ENCODE data around the gene TBC1D16.
"Not testable (repeated sequence)": the region's sequence is repeated elsewhere in the genome, so short reads cannot be mapped to it uniquely, and the experiment has no call there.

TBC1D16 gene

DNA sequence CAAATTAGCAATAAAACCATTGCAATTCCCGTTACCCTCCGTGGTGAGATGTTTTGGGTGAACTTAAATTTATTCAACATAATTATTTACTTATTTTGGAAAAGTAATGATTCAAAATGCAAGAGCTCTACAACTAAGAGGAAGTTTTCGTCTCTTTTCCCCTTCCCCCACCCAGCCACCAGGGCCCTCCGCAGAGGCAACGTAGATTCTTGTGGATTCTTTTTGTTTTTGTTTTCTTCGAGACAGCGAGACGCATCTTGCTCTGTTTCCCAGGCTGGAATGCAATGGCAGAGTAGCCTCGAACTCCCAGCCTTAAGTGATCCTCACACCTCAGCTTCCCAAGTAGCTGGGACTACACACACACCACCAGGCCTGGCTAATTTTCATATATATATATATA, 19.9 kb upstream of the TBC1D16 start:
- no peak for DNase-seq

DNA sequence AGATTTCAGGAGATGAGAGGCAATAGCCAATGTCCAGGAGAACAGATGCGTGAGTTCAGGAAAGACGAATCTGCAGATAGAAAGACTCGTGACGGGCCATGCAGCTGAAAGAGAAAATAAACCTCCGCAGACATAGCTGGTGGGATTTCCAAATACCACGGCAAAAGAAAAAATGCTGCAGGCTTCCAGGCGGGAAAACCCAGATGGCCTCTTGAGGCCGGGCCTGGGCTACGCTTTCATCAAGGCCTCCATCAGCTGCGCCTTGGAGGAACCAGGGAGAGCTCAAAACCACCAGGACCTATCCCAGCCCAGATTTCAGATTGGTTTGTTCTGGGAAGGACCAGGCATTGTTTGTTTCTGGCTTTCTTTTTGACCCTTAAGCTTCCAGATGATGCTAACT, 17.4 kb upstream of the TBC1D16 start:
- DNase-seq: no peak

DNA sequence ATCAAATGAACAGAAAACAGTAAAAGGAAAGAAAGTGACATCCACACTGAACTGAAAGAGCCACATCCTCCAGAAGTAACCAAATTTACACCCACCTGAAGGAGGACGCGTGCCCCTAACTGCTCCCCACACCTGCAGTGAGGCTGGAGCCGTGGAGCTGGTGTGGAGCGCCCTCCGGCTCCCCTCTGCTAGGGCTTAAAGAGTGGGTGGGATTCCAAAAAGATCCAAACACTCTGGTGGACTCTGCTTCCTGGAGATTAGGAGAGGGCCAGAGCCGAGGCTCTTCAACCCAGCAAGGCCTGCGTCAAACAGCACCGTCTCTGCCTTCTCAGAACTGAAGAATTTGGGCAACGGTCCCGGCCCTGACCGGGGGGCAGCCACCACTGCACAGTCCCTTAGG, 16.0 kb upstream of the TBC1D16 start:
- DNase-seq: no peak

DNA sequence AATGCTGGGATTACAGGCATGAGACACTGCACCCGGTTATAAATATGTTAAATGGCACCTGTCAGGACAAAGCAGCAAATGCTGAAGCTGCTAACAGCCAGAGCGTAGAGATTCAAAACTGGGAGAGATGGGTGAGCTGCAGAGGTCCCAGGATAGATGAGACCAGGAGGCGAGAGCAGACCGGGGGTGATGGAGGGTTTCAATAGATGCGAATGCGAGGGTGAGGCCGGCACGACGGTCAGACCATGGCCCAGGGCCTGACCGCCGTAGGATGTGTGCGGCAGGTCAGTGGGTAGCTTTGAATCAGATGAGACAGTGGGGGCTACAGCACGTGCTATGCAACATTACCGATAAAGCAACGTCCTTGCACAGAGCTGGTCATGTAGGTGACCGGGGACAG, 15.0 kb upstream of the TBC1D16 start:
- no peak for DNase-seq

DNA sequence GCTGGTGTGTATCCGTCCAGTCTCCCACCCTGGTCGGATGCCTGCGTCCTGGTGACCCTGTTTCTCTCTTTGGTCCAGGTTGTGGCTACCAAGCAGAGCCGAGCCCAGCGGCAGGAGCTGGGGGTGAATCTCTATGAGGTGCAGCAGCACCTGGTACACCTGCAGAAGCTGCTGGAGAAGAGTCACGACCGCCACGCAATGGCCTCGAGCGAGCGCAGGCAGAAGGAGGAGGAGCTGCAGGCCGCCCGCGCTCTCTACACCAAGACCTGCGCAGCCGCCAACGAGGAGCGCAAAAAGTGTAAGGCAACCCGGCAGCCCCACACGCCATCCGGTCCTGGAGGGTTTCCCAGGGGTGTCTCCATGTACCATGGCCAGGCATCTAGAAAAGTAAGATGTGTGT, 14.3 kb upstream of the TBC1D16 start:
- no peak for DNase-seq

DNA sequence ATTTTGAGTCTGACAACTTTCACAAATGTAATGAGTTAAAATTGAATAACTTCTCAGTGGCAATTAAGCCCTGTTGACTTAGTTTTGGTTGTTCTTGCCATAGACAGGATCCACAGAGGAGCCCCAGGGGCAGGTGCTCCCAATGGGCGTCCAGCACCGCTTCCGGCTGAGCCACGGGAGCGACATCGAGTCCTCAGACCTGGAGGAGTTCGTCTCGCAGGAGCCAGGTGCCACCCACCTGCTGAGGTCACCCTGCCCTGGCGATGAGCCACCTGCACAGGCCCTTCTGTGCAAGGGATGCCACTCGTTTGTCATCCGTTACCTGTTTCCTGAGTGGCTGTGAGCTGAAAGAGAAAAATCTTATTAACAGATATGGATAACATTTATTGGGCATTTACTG, 11.5 kb upstream of the TBC1D16 start:
- no peak for DNase-seq

DNA sequence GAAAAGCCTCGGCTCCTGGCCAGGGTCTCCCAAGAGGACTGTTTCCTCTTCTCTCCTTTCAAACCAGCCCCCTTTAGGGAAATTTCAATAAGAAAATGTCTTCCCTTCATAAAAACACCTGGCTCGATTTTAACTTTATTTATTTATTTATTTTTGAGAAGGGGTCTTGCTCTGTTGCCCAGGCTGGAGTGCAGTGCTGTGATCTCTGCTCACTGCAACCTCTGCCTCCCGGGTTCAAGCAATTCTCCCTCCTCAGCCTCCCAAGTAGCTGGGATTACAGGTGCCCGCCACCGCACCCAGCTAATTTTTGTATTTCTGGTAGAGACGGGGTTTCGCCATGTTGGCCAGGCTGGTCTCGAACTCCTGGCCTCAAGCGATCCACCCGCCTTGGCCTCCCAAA, 11.0 kb upstream of the TBC1D16 start:
- not testable (repeated sequence) for DNase-seq

DNA sequence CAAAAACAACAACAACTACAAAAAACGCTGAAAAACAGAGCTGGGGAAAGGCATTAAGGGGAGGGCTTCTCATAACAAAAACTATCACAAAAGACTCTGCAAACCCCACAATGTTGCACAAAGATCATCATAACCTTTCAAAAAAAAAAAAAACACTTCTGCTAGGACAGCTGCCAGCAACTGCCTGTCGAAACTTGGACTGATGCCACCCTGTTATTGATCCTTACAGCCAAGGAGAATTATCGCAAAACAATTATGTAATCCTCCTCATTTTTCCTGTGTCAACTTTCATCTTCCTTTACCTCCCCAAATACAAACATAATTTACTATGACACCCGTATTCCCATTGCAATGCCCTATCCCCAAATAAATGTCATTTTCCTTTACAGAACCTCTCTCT, 10.0 kb upstream of the TBC1D16 start:
- DNase-seq: no peak

DNA sequence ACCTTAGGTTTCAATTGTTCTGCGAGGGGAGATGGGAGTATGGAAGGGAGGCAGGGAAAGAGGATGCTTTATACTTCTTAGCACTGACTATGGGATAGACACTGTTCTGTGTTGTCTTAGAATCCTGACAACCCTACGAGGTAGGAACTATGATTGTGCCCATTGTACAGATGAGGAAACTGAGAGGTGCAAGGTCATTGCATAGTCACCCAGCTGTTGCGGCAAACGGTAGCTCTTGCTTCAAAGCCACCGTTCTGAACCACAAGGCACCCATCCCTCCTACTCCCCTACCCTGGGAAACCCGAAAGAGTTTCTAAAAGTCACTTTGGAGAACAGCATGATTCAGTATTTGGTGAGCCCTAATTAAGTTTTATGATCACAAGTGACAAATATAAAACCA, 8.3 kb upstream of the TBC1D16 start:
- no peak for DNase-seq

DNA sequence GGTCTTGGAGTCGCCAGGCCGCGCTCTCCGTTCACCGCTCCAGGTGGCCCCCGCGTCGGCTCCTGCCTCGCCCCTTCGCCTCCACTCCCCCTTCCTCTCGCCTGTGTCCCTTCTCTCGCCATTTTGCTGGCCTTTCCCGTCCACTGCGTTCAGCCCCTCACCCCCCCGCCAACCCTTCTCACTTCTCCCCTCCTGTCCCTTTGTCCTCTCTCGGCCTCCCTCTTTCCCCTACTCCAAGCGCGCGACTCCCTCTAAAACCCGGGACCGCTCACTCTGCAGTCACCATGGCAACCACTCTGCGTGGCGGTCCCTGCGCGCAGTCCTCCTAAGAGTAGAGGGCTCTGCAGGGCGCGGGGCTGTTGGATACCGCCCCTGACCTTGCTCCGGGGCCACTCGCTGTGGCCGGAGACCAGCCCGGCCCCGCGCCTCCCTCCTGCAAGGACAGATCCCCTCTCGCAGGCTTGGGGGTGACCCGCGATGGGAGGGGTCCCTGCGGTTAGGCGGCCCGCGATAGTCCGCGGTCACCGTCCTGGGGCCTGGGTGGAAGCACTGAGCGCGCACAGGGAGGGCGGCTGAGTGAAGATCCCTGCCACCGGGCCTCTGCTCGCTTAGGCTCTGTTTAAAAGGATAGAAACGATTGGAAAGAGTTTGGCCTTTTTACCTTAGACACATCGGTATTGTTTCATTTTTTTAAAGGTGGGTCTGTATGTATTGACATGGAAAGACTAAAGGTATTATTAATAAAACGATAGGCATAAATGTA, 1.2 kb upstream of the TBC1D16 start:
- DNase-seq: peak in 25 of 51 donors; percentile 41 to 73 (median 55)

DNA sequence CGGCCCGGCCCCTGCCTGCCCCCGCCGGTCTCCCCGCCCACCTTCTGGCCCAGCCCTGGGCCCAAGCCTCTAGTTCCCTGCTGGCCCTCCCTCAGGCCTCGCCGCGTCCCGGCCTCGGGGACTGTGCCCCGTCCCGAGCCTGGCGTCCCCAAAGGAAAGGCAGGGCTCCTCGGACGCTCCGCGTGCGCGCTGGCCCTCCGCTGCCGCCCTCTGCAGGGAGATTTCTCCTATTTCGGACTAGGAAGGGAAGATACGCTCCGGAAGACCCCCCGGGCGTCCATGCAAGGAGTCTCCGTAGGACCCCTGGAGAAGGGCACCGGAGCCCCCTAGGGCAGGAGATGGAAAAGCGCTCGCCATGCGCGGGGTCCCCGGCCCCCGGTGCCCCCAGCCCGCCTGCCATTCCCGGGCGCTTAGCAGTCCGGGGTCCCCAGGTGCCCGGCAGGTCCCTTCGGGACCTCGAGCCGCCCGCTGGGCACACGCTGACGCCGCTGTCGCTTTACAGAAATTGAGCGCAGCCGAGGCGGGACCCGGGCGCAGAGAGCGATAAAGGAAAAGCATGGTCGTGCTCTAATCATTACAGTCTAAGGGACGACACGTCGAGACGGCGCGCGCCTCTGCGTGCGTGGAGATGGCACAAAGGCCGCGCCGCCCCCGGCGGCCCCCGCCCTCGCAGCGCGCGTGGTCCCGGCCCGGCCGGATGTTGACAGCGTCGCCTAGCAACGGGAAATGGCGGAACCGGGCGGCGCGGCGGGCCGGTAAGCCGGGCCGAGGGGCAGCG, 454 bp upstream of the TBC1D16 start, which contains the start of gene CCDC40:
Gene CCDC40 (plus strand): TSS at position 706 of the 778 bp plus-strand sequence. CDS start 21 bp downstream, at position 727.
- peak in 49 of 51 donors; percentile 19 to 87 (median 63) for DNase-seq

DNA sequence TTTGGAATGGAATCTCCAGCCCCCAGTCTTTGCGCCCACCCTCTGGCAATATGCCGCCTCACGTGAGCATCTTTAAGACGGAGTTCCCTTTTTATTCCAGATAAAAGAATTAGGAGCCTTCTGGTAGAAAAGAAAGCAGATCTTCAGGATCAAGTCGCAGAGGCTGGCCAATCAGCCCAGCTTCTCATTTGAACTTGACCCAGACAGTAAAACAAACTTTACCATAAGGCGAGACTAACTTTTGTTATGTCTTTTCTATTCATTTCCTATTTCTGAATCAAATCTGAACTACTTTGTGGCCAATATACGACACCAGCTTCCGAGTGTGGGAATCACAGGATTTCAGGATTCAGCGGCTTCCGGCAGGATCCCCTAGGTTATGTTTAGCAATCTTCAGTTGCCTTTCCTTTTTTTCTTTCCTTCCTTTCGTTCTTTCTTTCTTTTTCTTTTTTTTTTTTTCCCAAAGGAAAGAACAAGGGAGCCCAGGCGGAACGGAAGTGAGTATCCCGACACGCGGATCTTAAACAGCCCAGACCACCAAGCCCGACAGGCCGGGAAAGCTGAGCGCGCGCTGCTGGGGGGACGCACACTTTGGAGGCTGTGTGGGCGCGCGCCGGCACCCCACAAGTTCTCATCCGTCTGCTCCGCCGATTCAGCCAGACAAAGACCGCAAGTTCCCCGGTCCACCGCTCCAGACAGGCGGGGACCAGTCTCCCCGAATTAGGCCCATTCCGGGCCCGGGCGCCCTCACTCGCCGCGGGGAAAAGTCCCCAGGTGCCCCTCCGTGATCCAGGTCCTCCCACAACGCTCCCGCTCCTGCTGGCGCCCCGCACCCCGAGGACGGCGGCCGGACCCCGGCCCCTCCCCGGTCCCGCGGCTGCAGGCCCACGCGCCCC, 633 bp downstream of the TBC1D16 start:
- peak in 5 of 51 donors; percentile 9 to 52 (median 28) for DNase-seq

DNA sequence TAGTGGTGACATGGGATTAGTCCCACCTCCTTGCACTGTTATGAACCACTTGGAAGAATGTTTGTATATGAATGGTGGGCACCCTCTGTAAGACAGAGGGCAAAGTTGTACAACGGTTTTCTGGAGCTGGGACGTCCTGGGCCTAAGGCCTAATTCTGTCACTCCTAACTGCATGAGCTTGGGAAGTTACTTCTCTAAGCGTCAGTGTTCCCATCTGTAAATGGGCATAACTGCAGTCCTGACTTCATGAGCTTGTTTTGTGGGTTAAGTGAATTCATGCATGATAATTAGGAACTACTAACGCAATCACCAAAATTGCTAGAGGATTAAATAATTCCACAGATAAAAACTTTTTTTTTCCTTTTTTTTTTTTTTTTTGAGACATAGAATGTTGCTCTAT, 1.8 kb downstream of the TBC1D16 start:
- DNase-seq: no peak

DNA sequence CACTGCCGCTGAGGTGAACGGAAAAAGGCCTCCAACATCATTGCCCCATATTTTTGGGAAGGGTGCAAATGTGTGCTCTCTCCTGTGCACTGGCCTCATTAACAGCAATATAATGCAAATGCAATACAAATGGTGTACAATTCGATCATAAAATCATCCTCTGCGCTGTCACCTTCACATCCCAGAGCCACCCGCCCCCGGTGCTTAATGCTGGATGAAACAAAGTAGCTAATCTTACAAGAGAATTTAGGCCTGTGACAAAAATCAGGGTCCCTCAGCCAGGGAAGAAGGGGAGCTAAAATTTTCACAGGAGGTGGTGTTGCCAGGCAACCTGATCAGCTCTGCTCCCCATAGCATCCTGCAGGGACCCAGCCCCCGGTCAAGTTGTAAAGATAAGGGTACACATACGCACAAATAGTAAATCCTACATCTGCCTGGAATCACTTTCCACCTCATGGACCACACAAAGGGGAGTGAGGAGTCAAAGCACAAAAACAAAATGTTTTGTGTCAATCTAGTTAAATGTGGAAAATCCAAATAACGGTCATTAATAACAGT, 3.0 kb downstream of the TBC1D16 start:
- peak in 1 of 51 donors; percentile 21 for DNase-seq

DNA sequence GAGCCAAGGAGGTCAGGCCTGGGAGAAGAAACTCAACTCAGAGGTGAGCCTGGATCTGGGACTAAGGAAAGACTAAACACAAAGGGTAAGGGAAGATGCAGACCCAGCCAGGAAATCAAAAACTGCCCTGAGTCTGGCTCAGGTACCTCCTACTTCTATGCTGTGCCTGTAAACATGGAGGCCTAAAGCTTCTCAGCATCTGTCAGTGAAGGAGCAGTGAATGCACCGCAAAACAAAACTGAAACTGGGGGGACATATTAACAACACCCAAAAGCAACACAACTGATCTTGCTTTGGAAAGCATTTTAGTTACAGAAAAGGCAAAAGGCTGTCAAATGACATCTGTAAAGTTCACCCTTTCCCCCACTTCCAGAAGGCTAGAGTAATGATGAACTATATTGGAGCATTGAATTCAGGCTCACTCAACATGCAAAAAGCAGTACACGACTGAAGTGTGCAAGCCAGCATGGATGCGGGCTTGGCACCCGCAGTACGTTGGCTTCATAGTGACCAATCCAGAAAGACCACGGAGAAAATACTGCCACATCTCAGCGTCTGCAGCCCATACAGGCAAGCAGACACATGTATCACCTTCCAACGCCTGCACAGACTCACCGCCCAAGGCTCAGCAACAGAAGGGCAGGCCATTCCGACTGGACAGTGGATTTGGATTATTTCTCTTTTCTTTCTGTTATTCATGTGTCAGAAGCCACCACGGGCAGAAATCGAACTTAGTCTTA, 3.8 kb downstream of the TBC1D16 start:
- no peak for DNase-seq

DNA sequence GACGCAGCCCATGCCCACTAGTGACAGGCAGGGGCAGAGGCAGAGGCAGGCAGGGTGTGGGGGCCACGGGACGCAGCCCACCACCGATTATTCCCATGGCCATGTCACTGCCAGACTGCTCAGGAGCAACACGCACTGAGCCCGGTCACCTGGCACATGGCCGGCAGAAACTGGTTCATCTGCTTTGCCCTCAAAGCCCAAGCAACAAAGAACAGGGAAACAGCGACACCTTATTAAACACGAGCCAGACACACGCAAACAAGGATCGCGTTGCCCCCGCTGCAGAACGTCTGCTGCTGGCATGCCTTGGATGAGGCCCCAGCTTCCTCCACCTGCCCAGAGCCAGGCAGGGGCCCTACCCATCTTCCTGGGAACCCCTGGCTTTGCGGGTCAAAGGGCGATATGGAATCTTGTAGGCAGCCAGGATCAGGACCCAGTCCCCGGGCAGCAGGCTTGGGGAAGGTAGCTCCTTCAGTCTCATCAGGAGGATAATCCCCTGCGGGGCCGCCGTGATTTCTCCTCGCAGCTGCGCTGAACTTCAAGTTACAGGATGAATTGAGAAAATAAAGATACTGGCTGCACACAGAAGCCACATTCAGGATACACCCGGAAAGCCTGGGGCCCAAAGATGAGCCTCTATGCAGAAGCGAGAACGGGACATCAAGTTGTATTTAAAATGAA, 4.8 kb downstream of the TBC1D16 start:
- DNase-seq: no peak

DNA sequence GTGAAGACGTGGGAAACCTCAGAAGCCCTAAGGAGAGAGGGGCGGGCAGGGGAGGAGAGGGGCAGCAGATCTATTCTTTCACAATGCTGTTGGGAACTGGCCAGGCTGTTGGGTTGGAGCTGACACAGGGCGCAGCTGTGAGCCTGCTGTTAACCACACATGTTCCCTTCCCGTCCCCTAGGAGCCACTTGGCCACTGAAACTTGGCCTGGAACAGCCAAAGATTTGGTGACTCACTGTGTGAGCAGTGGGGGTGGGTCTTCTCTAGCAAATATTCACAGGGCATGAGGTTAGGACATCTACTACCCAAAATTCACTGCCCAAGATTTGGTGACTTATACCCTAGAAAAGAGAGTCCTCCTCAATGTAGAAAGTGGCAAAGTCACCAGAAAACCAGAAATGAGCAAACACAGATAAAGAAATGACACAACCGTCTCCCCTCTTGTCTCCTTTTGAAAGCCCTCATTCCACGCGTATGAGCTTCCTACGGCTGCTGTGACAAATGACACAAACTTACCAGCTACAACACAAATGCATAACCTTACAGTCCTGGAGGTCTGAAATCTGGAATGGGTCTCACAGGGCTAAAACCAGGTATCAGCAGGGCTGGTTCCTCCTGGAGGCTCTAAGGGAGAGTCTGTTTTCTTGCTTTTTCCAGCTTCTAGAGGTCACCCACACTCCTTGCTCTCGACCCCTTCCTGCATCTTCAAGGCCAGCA, 6.3 kb downstream of the TBC1D16 start:
- DNase-seq: peak in 9 of 51 donors; percentile 15 to 53 (median 27)

DNA sequence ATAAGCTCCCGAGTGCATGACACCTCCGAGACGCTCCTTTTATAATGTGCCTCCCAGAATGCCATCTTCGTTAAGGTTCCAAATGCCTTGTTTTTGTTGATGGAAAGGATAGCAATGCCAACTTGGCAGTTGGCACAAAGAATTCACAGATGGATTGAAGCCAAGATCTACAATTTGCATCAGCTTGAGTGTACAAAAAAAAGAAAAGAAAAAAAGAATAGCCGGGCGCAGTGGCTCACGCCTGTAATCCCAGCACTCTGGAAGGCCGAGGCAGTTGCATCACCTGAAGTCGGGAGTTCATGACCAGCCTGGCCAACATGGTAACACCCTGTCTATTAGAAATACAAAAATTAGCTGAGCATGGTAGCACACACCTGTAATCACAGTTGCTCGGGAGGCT, 7.6 kb downstream of the TBC1D16 start:
- no peak for DNase-seq

DNA sequence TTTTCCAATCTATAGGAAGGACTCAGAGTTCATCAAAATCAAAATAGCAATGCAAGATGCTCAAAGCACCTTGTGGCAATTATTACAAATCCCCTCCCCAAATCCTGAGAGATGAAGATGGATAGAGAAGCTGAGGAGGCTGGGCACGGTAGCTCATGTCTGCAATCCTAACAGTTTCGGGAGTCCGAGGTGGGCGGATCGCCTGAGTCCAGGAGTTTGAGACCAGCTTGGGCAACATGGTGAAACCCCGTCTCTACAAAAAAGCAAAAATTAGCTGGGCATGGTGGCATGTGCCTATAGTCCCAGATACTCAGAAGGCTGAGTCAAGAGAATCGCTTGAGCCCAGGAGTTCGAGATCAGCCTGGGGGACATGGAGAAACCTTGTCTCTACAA, 8.6 kb downstream of the TBC1D16 start:
- DNase-seq: no peak

Data from hypothalamus (tissue), 51 donors.